Stimulated activated CD8-positive, alpha-beta memory T cell treated with anti-CD3 and anti-CD28 coated beads, Interleukin-4, amount 100 ng/mL, for 48 hours (primary cell): Measurements from ENCODE around the gene FAM222A.

Experiments
- DNase-seq: peaks from one replicate; pipeline ENCODE4 v3.0.0-alpha.2; 2020

Gene FAM222A

GRCh38 chr12:109775172-109775881 lies 61.7 kb downstream of the FAM222A start:
- peak; percentile 87 for DNase-seq

- DNase-seq, result no peak
These were observed 63.0 kb downstream of the FAM222A start for GRCh38 chr12:109776624-109777023.

GRCh38 chr12:109777544-109777943 lies 63.9 kb downstream of the FAM222A start:
- DNase-seq, result peak; percentile 47

GRCh38 chr12:109778684-109779083 lies 65.1 kb downstream of the FAM222A start:
- no peak for DNase-seq

- DNase-seq, result no peak
These were observed 65.8 kb downstream of the FAM222A start for GRCh38 chr12:109779382-109779781.

- no peak for DNase-seq
These were observed 68.2 kb downstream of the FAM222A start for GRCh38 chr12:109781668-109782325.

- DNase-seq, result no peak
These were observed 68.7 kb downstream of the FAM222A start for GRCh38 chr12:109782326-109782703.

GRCh38 chr12:109783135-109783964 lies 69.7 kb downstream of the FAM222A start:
- DNase-seq, result no peak

- DNase-seq, result no peak
These were observed 70.3 kb downstream of the FAM222A start for GRCh38 chr12:109783965-109784244.

- DNase-seq, result no peak
These were observed 72.2 kb downstream of the FAM222A start for GRCh38 chr12:109785854-109786253.

- DNase-seq, result no peak
These were observed 73.2 kb downstream of the FAM222A start for GRCh38 chr12:109786799-109787198.

- DNase-seq, result no peak
These were observed 76.0 kb downstream of the FAM222A start for GRCh38 chr12:109789526-109790048.

GRCh38 chr12:109792992-109793391 lies 79.4 kb downstream of the FAM222A start:
- no peak for DNase-seq

GRCh38 chr12:109793411-109793810 lies 79.8 kb downstream of the FAM222A start:
- no peak for DNase-seq

- no peak for DNase-seq
These were observed 80.3 kb downstream of the FAM222A start for GRCh38 chr12:109793826-109794501.

GRCh38 chr12:109795023-109795422 lies 81.4 kb downstream of the FAM222A start:
- DNase-seq, result no peak

- no peak for DNase-seq
These were observed 82.4 kb downstream of the FAM222A start for GRCh38 chr12:109796057-109796456.

- DNase-seq, result peak; percentile 29
These were observed 84.5 kb downstream of the FAM222A start for GRCh38 chr12:109797905-109798669.

- no peak for DNase-seq
These were observed 85.1 kb downstream of the FAM222A start for GRCh38 chr12:109798691-109799090.

GRCh38 chr12:109800536-109800935 lies 86.9 kb downstream of the FAM222A start:
- no peak for DNase-seq

GRCh38 chr12:109802828-109803227 lies 89.2 kb downstream of the FAM222A start:
- no peak for DNase-seq

- DNase-seq, result no peak
These were observed 90.1 kb downstream of the FAM222A start for GRCh38 chr12:109803678-109804077.
